ENCODE data around the gene F2RL1. TPM values are rescaled to one million over a fixed set of nuclear protein-coding genes. Genes with fewer than 3 reads are reported as not detected.

F2RL1 gene
- total and polyA plus RNA-seq, 2 experiments from 2014 or later = 15.3 to 32.1 TPM

DNA sequence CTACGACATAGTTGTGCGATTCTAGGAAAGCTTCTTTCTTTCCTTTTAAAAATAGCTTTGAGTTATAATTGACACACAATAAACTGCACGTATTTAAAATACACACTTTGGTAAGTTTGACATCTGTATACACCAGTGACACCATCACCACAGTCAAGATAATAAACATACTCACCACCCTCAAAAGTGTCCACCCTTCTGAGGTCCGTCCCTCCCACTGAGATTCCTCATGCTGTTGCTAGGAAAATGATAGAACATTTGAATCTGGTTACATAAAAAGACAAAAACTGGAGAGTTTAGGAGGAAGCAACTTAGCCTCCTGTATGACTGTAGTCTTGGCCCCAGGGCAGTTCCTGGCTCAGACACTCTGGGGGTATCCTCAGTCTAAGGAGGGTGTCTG, 48.2 kb downstream of the F2RL1 start:
- H3K36me3 ChIP-seq (ENCODE audit: insufficient read depth) = no peaks in the 10 kb centered on the region
- H3K9me2 ChIP-seq (ENCODE audit: insufficient read depth) = no peaks in the 10 kb centered on the region
- no peak for ATAC-seq
- H3K27ac ChIP-seq (ENCODE audit: low read depth) = no peak overlapping the region
- H3K4me2 ChIP-seq = no peak overlapping the region
- Mint-ChIP-seq H3K4me3 (no peak overlapping the region), H3K9me3 (no peaks in the 10 kb centered on the region), H3K27ac (no peak overlapping the region), H3K27me3 (ENCODE audit: insufficient read depth, low read depth, poor library complexity) (peaks cover 5% of the 10 kb centered on the region), H3K4me1 (peaks cover 10% of the 10 kb centered on the region), H3K36me3 (ENCODE audit: low read depth) (no peaks in the 10 kb centered on the region)
- no peaks in the 10 kb centered on the region for H3K27me3 ChIP-seq (ENCODE audit: insufficient read depth)
- 0 out of 2 replicates have a peak overlapping the region, but pooled peaks have one; percentile 69 for H2AFZ ChIP-seq
- no peaks in the 10 kb centered on the region for H3F3A ChIP-seq (replicated peaks; ENCODE audit: low read depth)
- TF ChIP-seq ETS1 (IDR thresholded peaks at IDR 0.05) = no peak
- TF ChIP-seq CREB1 (CRISPR knock-in tag; IDR thresholded peaks at IDR 0.05; ENCODE audit: low read depth) = no peak
- TF ChIP-seq, protein P1, sequence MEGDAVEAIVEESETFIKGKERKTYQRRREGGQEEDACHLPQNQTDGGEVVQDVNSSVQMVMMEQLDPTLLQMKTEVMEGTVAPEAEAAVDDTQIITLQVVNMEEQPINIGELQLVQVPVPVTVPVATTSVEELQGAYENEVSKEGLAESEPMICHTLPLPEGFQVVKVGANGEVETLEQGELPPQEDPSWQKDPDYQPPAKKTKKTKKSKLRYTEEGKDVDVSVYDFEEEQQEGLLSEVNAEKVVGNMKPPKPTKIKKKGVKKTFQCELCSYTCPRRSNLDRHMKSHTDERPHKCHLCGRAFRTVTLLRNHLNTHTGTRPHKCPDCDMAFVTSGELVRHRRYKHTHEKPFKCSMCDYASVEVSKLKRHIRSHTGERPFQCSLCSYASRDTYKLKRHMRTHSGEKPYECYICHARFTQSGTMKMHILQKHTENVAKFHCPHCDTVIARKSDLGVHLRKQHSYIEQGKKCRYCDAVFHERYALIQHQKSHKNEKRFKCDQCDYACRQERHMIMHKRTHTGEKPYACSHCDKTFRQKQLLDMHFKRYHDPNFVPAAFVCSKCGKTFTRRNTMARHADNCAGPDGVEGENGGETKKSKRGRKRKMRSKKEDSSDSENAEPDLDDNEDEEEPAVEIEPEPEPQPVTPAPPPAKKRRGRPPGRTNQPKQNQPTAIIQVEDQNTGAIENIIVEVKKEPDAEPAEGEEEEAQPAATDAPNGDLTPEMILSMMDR (conservative IDR thresholded peaks at IDR 0.05; ENCODE audit: low read depth in 2 of 2) = no peak
- TF ChIP-seq STAT1 (IDR thresholded peaks at IDR 0.05; ENCODE audit: unreplicated experiment) = no peak
- TF ChIP-seq REST (IDR thresholded peaks at IDR 0.05; ENCODE audit: unreplicated experiment) = no peak
- TF ChIP-seq NANOG (IDR thresholded peaks at IDR 0.05; ENCODE audit: borderline replicate concordance) = no peak
- TF ChIP-seq, protein P2, sequence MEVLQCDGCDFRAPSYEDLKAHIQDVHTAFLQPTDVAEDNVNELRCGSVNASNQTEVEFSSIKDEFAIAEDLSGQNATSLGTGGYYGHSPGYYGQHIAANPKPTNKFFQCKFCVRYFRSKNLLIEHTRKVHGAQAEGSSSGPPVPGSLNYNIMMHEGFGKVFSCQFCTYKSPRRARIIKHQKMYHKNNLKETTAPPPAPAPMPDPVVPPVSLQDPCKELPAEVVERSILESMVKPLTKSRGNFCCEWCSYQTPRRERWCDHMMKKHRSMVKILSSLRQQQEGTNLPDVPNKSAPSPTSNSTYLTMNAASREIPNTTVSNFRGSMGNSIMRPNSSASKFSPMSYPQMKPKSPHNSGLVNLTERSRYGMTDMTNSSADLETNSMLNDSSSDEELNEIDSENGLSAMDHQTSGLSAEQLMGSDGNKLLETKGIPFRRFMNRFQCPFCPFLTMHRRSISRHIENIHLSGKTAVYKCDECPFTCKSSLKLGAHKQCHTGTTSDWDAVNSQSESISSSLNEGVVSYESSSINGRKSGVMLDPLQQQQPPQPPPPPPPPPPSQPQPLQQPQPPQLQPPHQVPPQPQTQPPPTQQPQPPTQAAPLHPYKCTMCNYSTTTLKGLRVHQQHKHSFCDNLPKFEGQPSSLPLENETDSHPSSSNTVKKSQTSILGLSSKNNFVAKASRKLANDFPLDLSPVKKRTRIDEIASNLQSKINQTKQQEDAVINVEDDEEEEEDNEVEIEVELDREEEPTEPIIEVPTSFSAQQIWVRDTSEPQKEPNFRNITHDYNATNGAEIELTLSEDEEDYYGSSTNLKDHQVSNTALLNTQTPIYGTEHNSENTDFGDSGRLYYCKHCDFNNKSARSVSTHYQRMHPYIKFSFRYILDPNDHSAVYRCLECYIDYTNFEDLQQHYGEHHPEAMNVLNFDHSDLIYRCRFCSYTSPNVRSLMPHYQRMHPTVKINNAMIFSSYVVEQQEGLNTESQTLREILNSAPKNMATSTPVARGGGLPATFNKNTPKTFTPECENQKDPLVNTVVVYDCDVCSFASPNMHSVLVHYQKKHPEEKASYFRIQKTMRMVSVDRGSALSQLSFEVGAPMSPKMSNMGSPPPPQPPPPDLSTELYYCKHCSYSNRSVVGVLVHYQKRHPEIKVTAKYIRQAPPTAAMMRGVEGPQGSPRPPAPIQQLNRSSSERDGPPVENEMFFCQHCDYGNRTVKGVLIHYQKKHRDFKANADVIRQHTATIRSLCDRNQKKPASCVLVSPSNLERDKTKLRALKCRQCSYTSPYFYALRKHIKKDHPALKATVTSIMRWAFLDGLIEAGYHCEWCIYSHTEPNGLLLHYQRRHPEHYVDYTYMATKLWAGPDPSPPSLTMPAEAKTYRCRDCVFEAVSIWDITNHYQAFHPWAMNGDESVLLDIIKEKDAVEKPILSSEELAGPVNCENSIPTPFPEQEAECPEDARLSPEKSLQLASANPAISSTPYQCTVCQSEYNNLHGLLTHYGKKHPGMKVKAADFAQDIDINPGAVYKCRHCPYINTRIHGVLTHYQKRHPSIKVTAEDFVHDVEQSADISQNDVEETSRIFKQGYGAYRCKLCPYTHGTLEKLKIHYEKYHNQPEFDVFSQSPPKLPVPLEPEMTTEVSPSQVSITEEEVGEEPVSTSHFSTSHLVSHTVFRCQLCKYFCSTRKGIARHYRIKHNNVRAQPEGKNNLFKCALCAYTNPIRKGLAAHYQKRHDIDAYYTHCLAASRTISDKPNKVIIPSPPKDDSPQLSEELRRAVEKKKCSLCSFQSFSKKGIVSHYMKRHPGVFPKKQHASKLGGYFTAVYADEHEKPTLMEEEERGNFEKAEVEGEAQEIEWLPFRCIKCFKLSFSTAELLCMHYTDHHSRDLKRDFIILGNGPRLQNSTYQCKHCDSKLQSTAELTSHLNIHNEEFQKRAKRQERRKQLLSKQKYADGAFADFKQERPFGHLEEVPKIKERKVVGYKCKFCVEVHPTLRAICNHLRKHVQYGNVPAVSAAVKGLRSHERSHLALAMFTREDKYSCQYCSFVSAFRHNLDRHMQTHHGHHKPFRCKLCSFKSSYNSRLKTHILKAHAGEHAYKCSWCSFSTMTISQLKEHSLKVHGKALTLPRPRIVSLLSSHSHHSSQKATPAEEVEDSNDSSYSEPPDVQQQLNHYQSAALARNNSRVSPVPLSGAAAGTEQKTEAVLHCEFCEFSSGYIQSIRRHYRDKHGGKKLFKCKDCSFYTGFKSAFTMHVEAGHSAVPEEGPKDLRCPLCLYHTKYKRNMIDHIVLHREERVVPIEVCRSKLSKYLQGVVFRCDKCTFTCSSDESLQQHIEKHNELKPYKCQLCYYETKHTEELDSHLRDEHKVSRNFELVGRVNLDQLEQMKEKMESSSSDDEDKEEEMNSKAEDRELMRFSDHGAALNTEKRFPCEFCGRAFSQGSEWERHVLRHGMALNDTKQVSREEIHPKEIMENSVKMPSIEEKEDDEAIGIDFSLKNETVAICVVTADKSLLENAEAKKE (CRISPR knock-in tag; IDR thresholded peaks at IDR 0.05) = no peak
- no peak for TF ChIP-seq ZNF114 (CRISPR knock-in tag; IDR thresholded peaks at IDR 0.05)
- no peaks in the 10 kb centered on the region for H3K79me2 ChIP-seq (replicated peaks; ENCODE audit: insufficient read depth)
- peaks cover 3% of the 10 kb centered on the region; the same call in 1 of the 2 replicates for H3K4me1 ChIP-seq (ENCODE audit: insufficient read depth)
- H3K4me3 ChIP-seq = no peak overlapping the region
- H4K20me1 ChIP-seq (replicated peaks; ENCODE audit: insufficient read depth) = no peaks in the 10 kb centered on the region
- DNase-seq (ENCODE audit: low spot score) = no peak
